ENCODE data around the gene BTNL8. TPM values are rescaled to one million over a fixed set of nuclear protein-coding genes. Genes with fewer than 3 reads are reported as not detected.

Gene BTNL8
- total and polyA plus RNA-seq, 2 donors (not counting 3 experiments of a cell fraction or from before 2014, with no cell fraction given): not detected

- Histone ChIP-seq H4K20me1 (replicated peaks; ENCODE audit: control insufficient read depth, extremely low read depth, insufficient read depth, low read length) (no peaks in the 10 kb centered on the region), H3K79me2 (ENCODE audit: control insufficient read depth, insufficient read depth, low read length) (no peaks in the 10 kb centered on the region), H3K9ac (replicated peaks; ENCODE audit: extremely low read depth, insufficient read depth, low read length) (no peak overlapping the region), H3K4me1 (ENCODE audit: control insufficient read depth, extremely low read depth, insufficient read depth, low read length) (no peaks in the 10 kb centered on the region), H2AFZ (ENCODE audit: low read depth, low read length) (no peak overlapping the region), H3K27me3 (ENCODE audit: control insufficient read depth in 2 of 2, insufficient read depth in 2 of 2, low read length in 2 of 2) (no peaks in the 10 kb centered on the region), H3K36me3 (ENCODE audit: control insufficient read depth in 2 of 2, extremely low read depth in 1 of 2, insufficient read depth in 2 of 2, low read length in 2 of 2) (no peaks in the 10 kb centered on the region), H3K9me1 (replicated peaks; ENCODE audit: control insufficient read depth, extremely low read depth, insufficient read depth, low read length) (no peaks in the 10 kb centered on the region), H3K4me3 (replicated peaks in 1 of 3; ENCODE audit: insufficient read depth in 1 of 3, low read depth in 1 of 3, low read length in 3 of 3) (no peak overlapping the region), H3K4me2 (ENCODE audit: insufficient read depth, low read length) (no peak overlapping the region), H3K27ac (ENCODE audit: insufficient read depth, low read depth, low read length) (no peak overlapping the region), H3K9me3 (replicated peaks; ENCODE audit: control insufficient read depth, insufficient read depth, low read length) (no peaks in the 10 kb centered on the region)
- dilution Hi-C loops (cut with MboI; ENCODE audit: extremely low pct_ligation_motif_present, low sequenced_read_pairs): no loop called here
- ChIA-PET POLR2A (no interaction called here), CTCF (no interaction called here)
- TF ChIP-seq EZH2 (IDR thresholded peaks at IDR 0.05; ENCODE audit: borderline replicate concordance, low read depth, low read length, severe bottlenecking) (no peak), FOS (IDR thresholded peaks at IDR 0.05; ENCODE audit: borderline replicate concordance, insufficient read depth, low read length) (no peak), CTCF (IDR thresholded peaks at IDR 0.05; ENCODE audit: extremely low read depth in 1 of 2, insufficient read depth in 1 of 2, low read depth in 1 of 2, low read length in 2 of 2) (no peak), POLR2A (IDR thresholded peaks at IDR 0.05; ENCODE audit: low read depth, low read length) (no peak), MYC (IDR thresholded peaks at IDR 0.05; ENCODE audit: low read depth, low read length) (no peak), POLR2AphosphoS5 (IDR thresholded peaks at IDR 0.05; ENCODE audit: insufficient read depth, low read depth, low read length) (no peak), JUN (IDR thresholded peaks at IDR 0.05; ENCODE audit: borderline replicate concordance, insufficient read depth, insufficient read length, low read depth) (no peak), GATA2 (IDR thresholded peaks at IDR 0.05; ENCODE audit: insufficient read depth, insufficient read length, low read depth, low read length) (no peak)
- no TSS peak for BruUV-seq (replicated peaks)
- no peak for DNase-seq (ENCODE audit: low read depth, low spot score)
- FAIRE-seq: no peak
- intact Hi-C loops (cut with micrococcal nuclease): no loop called here
Observed at GRCh38 chr5:180908998-180909731, 10.2 kb downstream of the BTNL8 start.
